Ectodermal cell (in vitro differentiated cells): ENCODE data around the gene ADGRD2.
A peak's percentile ranks its signal among the peaks of the same experiment; 100 is the strongest.

Source experiments
- H3K27ac ChIP-seq: 2 replicates; pipeline ENCODE4 v1.7.0; 2013; ENCODE audit warnings: mild to moderate bottlenecking, low read depth, low read length; ENCODE audit not compliant: insufficient read depth, poor library complexity, severe bottlenecking
- H3K27me3 ChIP-seq: 2 replicates; pipeline ENCODE4 v1.7.0; 2013; ENCODE audit warnings: mild to moderate bottlenecking, low read length; ENCODE audit not compliant: insufficient read depth, control insufficient read depth, poor library complexity, severe bottlenecking
- H3K36me3 ChIP-seq: one replicate; pipeline ENCODE4 v1.7.0; 2013; ENCODE audit warnings: low read length; ENCODE audit not compliant: control insufficient read depth, insufficient read depth
- H3K4me1 ChIP-seq: one replicate; pipeline ENCODE4 v1.7.0; 2013; ENCODE audit warnings: low read length; ENCODE audit not compliant: control insufficient read depth, insufficient read depth
- H3K4me3 ChIP-seq: 2 replicates; pipeline ENCODE4 v1.7.0; 2013; ENCODE audit warnings: low read depth, low read length, control low read depth; ENCODE audit not compliant: insufficient read depth
- H3K9me3 ChIP-seq: 2 replicates; pipeline ENCODE4 v1.7.0; 2013; ENCODE audit warnings: mild to moderate bottlenecking, low read length, moderate library complexity; ENCODE audit not compliant: control insufficient read depth
- WGBS, 2 experiments: methylation state at CpG; one replicate each; pipeline ENCODE4 v1.1.7; 2013; ENCODE audit warnings: missing lambda C conversion rate in 2 of 2; 5-methylcytosine and 5-hydroxymethylcytosine counted together

The ADGRD2 gene

DNA sequence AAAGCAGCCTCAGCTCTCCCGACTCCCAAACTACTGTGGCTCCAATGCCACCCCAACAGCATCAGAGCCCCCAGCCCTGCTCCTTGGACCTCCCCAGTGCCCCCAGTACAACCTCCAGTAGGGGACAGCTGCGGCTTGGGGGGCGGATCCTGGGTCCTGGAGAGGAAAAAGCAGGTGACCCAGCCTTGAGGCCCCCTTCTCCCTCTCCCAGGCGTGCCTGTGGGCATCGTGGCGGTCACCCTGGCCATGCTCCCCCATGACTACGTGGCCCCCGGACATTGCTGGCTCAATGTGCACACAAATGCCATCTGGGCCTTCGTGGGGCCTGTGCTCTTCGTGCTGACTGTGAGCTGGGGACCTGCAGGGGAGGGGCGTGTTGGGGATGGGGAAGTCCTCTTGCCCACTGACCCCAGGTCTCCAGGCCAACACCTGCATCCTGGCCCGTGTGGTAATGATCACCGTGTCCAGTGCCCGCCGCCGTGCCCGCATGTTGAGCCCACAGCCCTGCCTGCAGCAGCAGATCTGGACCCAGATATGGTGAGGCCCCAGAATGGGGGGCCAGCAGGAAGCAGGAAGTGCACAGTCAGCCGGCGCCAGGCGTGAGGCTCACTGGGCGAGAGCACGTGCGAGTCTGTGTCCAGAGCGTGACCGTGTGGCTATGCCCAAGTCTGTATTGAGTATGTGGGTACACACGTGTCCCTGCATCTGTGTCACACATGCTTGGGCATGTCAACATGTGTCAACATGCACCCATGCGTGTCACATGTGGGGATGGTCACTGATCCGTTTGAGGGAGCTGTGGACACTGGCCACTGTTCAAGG lies 19.0 kb downstream of the ADGRD2 start:
- no peaks in the 10 kb centered on the region for H3K27me3 ChIP-seq

DNA sequence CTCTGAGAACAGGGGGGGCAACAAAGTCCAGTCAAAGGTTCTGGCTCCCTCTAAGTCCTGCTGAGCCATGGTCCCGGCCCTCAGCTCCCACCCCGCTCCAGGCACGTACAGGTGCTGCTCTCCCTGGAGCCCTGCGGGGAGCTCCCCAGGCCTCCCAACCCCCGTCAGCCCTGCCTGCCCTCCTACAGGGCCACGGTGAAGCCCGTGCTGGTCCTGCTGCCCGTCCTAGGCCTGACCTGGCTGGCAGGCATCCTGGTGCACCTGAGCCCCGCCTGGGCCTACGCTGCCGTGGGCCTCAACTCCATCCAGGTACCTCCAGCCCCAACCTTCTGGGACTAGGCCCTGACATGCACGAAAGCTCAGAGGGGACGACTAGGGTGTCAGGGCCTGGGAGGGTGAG lies 20.1 kb downstream of the ADGRD2 start:
- H3K27me3 ChIP-seq, result no peaks in the 10 kb centered on the region
- no peak overlapping the region for H3K27ac ChIP-seq
- no peaks in the 10 kb centered on the region for H3K36me3 ChIP-seq
- H3K4me1 ChIP-seq, result peaks cover 10% of the 10 kb centered on the region
- no peaks in the 10 kb centered on the region for H3K9me3 ChIP-seq
- no peak overlapping the region for H3K4me3 ChIP-seq
- 88 to 92% methylated on average over 13 of the region's 13 CpGs for WGBS, 2 experiments

More for the DNA sequence above, 19.0 kb downstream of the ADGRD2 start:
- H3K27ac ChIP-seq, result no peak overlapping the region
- peaks cover 6% of the 10 kb centered on the region for H3K4me1 ChIP-seq
- no peaks in the 10 kb centered on the region for H3K36me3 ChIP-seq
- no peak overlapping the region for H3K4me3 ChIP-seq
- H3K9me3 ChIP-seq, result no peaks in the 10 kb centered on the region
- 92 to 94% methylated on average over 28 of the region's 28 CpGs for WGBS, 2 experiments

DNA sequence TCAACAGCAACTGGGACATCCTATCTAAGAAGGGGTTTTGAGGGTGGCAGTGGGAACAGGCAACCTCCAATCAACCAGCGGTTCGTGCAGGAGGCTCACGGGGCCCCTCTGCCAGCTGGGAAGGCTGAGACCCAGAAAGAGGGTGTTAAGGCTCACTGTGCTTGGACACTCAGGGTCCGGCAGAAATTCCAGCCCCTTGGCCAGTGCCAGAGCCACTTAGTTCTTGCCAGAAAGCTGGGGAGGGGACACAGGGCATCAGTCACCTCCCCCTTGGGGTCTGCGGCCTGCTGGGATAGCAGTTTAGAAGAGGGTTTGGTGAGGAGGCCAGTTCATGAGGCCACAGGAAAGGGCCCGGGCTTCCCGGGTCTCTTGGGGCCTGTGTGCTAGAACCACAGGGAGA lies 20.5 kb downstream of the ADGRD2 start:
- Histone ChIP-seq H3K27ac (no peak overlapping the region), H3K36me3 (no peaks in the 10 kb centered on the region), H3K27me3 (no peaks in the 10 kb centered on the region), H3K4me3 (no peak overlapping the region), H3K4me1 (peaks cover 11% of the 10 kb centered on the region), H3K9me3 (no peaks in the 10 kb centered on the region)
- 92 to 97% methylated on average over 7 of the region's 7 CpGs for WGBS, 2 experiments

DNA sequence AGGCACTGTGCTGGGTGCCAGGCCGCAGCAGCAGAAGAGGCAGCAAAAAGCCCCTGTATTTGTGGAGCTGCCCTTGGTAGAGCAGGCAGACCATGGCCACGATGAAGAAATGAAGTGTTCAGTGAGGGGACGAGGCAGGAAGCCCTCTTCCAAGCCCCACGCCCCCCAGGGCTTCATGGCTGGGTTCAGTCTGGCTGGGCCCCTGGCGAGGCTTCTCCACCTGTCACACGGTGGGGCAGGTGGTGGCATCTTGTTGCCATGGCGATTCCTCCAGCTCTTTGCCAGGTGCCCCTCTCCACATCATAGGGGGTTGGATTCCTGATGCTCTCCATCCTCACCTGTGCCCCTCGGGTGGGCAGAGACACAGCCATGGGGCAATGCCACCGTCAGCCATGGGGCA lies 21.5 kb downstream of the ADGRD2 start:
- 88 to 90% methylated on average over 9 of the region's 9 CpGs for WGBS, 2 experiments
- no peaks in the 10 kb centered on the region for H3K27me3 ChIP-seq
- H3K9me3 ChIP-seq, result no peaks in the 10 kb centered on the region
- H3K4me1 ChIP-seq, result peaks cover 14% of the 10 kb centered on the region
- H3K27ac ChIP-seq, result no peak overlapping the region
- no peaks in the 10 kb centered on the region for H3K36me3 ChIP-seq
- H3K4me3 ChIP-seq, result no peak overlapping the region

DNA sequence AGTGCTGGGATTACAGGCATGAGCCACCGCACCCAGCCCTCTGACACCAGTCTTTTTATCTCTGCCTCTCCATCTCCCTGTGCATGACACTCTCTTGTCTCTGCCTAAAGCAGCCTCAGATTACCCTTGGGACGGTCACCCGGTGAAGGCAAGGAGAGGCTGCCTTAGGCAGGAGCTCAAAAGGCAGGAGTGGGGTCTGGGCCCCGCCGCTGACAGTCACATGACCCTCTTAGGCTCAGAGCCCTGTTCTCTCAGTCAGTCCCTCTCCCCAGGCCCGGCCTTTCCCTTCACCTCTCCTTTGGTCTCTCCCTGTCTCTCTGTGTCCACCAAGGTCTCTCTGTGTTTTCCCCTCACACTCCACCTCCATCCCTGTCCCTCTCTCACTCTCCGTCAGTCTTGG lies 22.5 kb downstream of the ADGRD2 start:
- Histone ChIP-seq H3K27me3 (no peaks in the 10 kb centered on the region), H3K36me3 (no peaks in the 10 kb centered on the region), H3K9me3 (no peaks in the 10 kb centered on the region), H3K27ac (no peak overlapping the region), H3K4me1 (peaks cover 19% of the 10 kb centered on the region), H3K4me3 (no peak overlapping the region)
- 78 to 85% methylated on average over 7 of the region's 7 CpGs for WGBS, 2 experiments

DNA sequence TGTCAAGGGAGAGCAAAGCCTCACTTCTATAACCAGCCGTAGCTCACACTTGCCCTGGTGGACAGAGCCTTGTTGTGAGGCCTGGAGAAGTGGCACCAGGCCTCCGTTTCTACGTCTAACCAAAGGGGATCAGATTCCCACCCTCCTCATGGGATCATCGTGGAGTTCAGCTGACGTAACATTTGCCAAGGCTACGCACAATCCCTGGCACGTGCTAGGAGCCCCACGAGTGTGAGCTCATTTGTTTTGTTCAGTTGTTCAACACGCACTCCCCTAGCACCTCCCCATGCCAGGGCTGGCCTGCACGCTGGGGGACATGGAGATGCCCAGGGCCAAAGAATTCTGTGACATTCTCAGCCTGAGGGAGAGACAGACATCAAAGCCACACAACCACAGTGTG lies 23.1 kb downstream of the ADGRD2 start:
- Histone ChIP-seq H3K4me1 (peaks cover 23% of the 10 kb centered on the region), H3K4me3 (no peak overlapping the region)
- 89 to 90% methylated on average over 10 of the region's 10 CpGs for WGBS, 2 experiments

DNA sequence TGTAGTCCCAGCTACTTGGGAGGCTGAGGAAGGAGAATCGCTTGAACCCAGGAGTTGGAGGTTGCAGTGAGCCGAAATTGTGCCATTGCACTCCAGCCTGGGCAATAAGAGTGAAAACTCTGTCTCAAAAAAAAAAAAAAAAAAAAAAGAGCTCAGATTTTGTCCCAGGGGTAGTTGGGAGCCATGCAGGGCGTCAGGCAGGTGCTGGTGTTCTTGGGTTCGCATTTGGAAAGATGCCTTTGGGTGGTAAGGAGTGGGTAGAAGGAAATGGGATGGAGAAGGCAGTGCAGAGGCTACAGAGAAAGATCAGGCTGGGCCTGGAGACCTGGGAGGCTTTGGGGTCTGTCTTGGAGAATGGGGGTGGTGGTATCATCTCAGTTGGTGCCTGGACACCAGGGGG lies 23.9 kb downstream of the ADGRD2 start:
- Histone ChIP-seq H3K4me1 (peaks cover 25% of the 10 kb centered on the region), H3K27me3 (peaks cover 6% of the 10 kb centered on the region), H3K4me3 (no peak overlapping the region), H3K36me3 (no peaks in the 10 kb centered on the region), H3K9me3 (no peaks in the 10 kb centered on the region), H3K27ac (no peak overlapping the region)
- WGBS, 2 experiments, result 80 to 82% methylated on average over 4 of the region's 4 CpGs

More for the DNA sequence above, 23.1 kb downstream of the ADGRD2 start:
- H3K9me3 ChIP-seq, result no peaks in the 10 kb centered on the region
- no peaks in the 10 kb centered on the region for H3K27me3 ChIP-seq
- no peak overlapping the region for H3K27ac ChIP-seq
- H3K36me3 ChIP-seq, result no peaks in the 10 kb centered on the region

DNA sequence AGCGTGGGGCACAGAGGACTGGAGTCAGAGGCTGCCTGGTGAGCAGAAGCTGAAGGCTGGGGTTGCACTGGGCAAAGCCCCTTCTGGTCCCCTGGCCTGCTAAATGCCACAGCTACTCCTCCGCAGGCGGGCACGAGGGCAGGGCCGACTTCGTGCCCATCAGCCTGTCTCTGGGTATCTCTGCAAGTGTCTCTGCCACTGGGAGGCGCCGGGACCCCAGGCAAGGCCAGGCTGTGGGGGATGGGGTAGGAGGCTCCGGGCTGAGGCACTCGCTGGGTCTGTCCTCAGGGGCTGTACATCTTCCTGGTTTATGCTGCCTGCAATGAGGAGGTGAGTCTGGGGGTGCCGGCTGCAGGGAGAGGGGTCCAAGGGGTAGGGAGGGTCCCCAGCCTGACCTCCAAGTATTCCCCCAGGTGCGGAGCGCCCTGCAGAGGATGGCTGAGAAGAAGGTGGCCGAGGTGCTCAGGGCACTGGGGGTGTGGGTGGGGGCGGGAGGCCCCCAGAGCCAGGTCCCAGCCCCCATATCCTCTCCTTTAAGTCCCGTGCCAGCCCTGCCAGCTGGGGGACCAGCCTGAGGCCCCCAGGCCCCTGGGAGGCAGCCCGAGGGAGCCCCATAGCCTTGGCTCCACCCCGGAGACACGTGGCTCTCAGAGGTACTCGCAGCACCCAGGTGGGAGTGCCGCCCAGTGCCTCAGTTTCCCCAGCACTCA lies 25.1 kb downstream of the ADGRD2 start:
- 74 to 77% methylated on average over 21 of the region's 21 CpGs for WGBS, 2 experiments
- Histone ChIP-seq H3K9me3 (no peaks in the 10 kb centered on the region), H3K36me3 (no peaks in the 10 kb centered on the region), H3K4me1 (peaks cover 25% of the 10 kb centered on the region), H3K27ac (no peak overlapping the region), H3K4me3 (no peak overlapping the region), H3K27me3 (peaks cover 12% of the 10 kb centered on the region)

DNA sequence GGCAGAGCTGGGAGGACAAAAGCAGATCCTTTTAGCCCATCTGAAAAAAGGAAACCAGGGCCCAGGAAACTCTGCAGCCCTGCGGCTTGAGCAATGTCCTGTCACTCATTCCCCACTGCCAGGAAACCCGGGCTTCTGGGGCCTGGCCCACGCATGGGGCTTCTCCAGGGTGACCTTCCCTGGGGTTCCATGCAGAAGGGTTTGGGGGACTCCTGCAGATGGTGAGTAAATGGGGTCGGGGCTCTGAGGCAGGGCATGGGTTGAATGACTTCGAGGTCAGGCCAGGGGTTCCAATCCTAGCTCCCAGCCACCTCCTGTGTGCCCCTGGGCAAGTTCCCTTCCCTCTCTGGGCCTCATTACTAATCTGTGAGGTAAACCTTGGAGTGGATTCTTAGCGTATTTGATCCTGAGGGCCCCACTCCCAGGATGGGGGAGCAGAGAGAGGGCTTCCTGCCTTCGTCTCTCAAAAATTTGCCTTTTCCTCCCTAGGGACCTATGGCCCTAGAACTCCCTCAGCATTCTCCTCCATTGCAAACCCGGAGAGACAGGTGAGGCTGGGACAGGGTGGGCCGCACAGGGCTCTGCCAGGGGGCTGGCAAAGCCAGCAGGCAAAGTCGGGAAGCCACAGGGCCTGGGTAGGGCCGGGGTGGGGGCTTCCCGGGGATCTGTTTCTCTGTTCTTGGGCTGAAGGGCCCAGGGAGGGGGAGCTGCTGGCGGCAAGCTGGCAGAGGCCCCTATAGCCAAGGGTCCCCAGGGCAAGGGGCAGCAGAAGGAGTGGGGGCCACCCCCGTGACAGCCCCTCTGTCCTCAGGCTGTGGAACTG lies 25.8 kb downstream of the ADGRD2 start:
- no peak overlapping the region for H3K27ac ChIP-seq
- H3K4me1 ChIP-seq, result peaks cover 25% of the 10 kb centered on the region
- H3K9me3 ChIP-seq, result no peaks in the 10 kb centered on the region
- 86 to 89% methylated on average over 14 of the region's 14 CpGs for WGBS, 2 experiments
- no peaks in the 10 kb centered on the region for H3K36me3 ChIP-seq
- H3K4me3 ChIP-seq, result no peak overlapping the region
- H3K27me3 ChIP-seq, result peaks cover 12% of the 10 kb centered on the region

DNA sequence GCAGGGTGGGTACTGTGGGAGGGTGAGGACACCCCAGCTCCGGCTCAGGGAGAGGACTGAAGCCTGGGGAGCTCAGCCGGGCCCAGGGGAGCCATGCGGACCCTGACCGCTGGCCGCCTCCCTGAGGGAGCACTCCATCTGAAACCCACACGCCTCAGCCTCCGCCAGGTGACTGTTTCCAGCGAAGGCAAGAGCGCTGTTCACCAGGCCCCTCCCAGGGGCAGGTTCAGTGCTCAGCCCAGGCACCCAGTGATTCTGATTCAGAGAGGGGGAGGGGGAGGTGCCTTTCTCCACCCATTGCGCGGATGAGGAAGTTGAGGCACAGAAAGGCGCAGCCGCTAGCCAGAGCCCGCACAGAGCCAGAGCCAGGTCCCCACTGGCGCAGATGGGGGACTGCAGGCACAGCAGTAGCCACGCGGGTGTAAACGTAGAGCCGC lies 27.0 kb downstream of the ADGRD2 start:
- Histone ChIP-seq H3K9me3 (no peaks in the 10 kb centered on the region), H3K4me1 (peaks cover 34% of the 10 kb centered on the region), H3K4me3 (peak overlapping the region; percentile 14), H3K27ac (no peak overlapping the region), H3K36me3 (no peaks in the 10 kb centered on the region), H3K27me3 (peaks cover 12% of the 10 kb centered on the region)
- WGBS, 2 experiments, result 41 to 42% methylated on average over 19 of the region's 19 CpGs
